DMS79 (cell line): ENCODE results near the gene PLD4.
A peak's percentile ranks its signal among the peaks of the same experiment; 100 is the strongest.
"Not testable (repeated sequence)": the region's sequence is repeated elsewhere in the genome, so short reads cannot be mapped to it uniquely, and the experiment has no call there.

Experiments
- DNase-seq: peaks from one replicate; lab custom pipeline; 2025; lab: John Stamatoyannopoulos, UW

PLD4 gene

GRCh38 chr14:104885973-104886689 lies 38.5 kb upstream of the PLD4 start:
- DNase-seq, result no peak

GRCh38 chr14:104886690-104887622 lies 37.7 kb upstream of the PLD4 start:
- DNase-seq, result no peak

- no peak for DNase-seq
These were observed 36.8 kb upstream of the PLD4 start for GRCh38 chr14:104887623-104888488.

GRCh38 chr14:104888489-104889374 lies 35.9 kb upstream of the PLD4 start:
- DNase-seq, result no peak

- no peak for DNase-seq
These were observed 35.3 kb upstream of the PLD4 start for GRCh38 chr14:104889375-104889757.

GRCh38 chr14:104890292-104890691 lies 34.4 kb upstream of the PLD4 start:
- DNase-seq, result not testable (repeated sequence)

- no peak for DNase-seq
These were observed 33.5 kb upstream of the PLD4 start for GRCh38 chr14:104891121-104891551.

- no peak for DNase-seq
These were observed 32.8 kb upstream of the PLD4 start for GRCh38 chr14:104891664-104892530.

GRCh38 chr14:104892531-104893434 lies 31.9 kb upstream of the PLD4 start:
- no peak for DNase-seq

- DNase-seq, result no peak
These were observed 31.1 kb upstream of the PLD4 start for GRCh38 chr14:104893435-104894207.

GRCh38 chr14:104894331-104895206 lies 30.1 kb upstream of the PLD4 start:
- DNase-seq, result no peak

GRCh38 chr14:104895207-104895785 lies 29.4 kb upstream of the PLD4 start:
- DNase-seq, result peak; percentile 70

- peak; percentile 86 for DNase-seq
These were observed 28.7 kb upstream of the PLD4 start for GRCh38 chr14:104895786-104896661.

- DNase-seq, result no peak
These were observed 27.1 kb upstream of the PLD4 start for GRCh38 chr14:104897330-104898194.

- DNase-seq, result no peak
These were observed 26.5 kb upstream of the PLD4 start for GRCh38 chr14:104898195-104898558.
